ENCODE results near the gene MSX1.

Gene MSX1

DNA sequence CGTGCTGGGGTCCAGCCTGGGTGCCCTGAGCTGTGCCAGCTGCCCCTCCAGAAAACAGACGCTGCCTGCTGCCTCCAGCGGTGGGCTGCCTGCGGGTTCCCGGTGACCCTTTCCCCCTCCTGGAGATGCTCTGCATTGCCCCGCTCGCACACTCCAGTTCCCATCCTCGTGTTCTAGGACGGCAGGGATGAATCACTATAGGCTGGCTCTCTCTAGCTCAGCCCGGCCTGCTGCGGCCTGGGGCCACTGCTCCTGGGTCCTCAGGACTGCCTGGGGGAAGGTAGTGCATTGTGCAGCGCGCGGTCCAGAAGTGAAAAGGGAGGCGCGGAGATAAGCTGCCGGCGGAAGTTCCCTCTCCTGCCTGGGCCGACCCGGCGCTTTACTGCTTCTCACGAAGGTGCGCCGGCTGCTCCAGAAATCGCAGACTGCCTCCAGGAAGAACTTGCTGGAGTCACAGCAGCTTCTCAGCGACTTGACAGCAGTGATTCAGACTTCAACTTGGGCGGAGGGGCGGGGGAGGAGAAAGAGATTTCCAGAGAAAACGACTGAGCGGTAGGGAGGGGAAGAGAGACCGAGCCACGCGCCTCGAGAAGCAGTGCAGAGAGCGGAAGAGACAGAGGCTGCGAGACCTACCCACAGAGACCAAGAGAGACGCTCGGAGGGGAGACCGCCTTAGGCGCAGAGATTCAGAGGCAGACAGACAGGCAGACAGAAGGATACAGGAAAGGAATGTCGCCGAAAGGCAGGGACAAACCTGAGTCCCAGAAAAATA is 6.7 kb upstream of the MSX1 start:
- TF ChIP-seq, protein P1, sequence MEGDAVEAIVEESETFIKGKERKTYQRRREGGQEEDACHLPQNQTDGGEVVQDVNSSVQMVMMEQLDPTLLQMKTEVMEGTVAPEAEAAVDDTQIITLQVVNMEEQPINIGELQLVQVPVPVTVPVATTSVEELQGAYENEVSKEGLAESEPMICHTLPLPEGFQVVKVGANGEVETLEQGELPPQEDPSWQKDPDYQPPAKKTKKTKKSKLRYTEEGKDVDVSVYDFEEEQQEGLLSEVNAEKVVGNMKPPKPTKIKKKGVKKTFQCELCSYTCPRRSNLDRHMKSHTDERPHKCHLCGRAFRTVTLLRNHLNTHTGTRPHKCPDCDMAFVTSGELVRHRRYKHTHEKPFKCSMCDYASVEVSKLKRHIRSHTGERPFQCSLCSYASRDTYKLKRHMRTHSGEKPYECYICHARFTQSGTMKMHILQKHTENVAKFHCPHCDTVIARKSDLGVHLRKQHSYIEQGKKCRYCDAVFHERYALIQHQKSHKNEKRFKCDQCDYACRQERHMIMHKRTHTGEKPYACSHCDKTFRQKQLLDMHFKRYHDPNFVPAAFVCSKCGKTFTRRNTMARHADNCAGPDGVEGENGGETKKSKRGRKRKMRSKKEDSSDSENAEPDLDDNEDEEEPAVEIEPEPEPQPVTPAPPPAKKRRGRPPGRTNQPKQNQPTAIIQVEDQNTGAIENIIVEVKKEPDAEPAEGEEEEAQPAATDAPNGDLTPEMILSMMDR (IDR thresholded peaks at IDR 0.05; ENCODE audit: control extremely low read depth, extremely low read depth, low read depth, missing control alignments) = no peak
- DNase-seq (ENCODE audit: extremely low spot score) = no peak
- CTCF ChIA-PET = interaction anchor here (0.9 kb wide), 1 partner anchor 12 kb away, joined by 3 read pairs; no protein-coding TSS in a partner anchor
- POLR2A ChIA-PET = no interaction called here

DNA sequence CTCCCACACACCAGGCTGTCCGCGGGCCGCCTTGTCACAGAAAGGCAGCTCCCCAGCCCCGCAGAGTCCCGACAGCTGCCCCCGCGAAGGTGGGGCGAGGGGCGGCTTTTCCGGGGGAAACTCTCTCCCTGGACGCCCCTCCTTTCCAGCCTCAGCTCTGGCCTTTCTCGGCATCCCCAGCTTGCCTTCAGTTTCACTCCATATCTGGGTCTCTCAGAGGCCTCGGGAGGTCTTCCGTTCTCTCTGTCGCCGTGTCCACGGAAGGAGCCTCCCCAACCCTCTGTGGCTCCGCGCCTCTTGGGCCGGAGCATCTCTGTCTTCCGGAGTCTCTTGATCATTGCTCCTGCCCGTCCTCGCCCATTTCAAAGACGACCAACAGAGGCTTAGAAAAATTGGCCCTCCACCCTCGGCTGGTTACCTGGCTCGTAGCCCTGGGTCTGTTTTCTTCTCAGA is 6.1 kb upstream of the MSX1 start:
- TF ChIP-seq, protein P1 (IDR thresholded peaks at IDR 0.05; ENCODE audit: control extremely low read depth, extremely low read depth, low read depth, missing control alignments) = no peak
- DNase-seq (ENCODE audit: extremely low spot score) = no peak
- ChIA-PET CTCF (no interaction called here), POLR2A (no interaction called here)

DNA sequence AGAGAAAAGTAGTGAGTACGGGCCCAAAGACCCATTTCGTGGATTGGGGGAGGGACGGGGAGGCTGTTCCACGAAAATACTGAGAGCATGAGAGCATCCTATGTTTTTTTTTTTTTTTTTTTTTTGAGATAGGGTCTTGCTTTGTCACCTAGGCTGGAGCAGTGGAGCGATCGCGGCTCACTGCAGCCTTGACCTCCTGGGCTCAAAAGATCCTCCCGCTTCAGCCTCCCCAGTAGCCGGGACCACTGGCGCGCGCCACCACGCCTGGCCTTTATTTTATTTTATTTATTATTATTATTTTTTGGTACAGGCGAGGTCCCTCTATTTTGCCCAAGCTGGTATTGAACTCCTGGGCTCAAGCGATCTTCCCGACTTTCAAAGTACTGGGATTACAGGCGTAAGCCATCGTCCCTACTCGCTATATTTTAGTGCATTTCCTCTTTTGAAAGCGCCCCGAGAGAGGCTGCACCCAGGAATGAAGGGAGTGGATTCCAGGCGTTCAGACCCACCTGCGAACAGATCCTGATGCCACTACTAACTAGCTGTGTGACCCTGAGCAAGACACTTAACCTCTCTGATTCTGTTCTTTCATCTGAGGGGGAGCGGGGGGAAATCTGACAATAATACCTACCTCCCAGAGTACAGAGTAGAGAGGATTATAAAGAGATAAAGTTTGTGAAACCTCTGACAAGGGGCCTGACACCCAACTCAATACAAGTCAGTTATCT is 5.4 kb upstream of the MSX1 start:
- TF ChIP-seq, protein P1 (IDR thresholded peaks at IDR 0.05; ENCODE audit: control extremely low read depth, extremely low read depth, low read depth, missing control alignments) = no peak
- CTCF ChIA-PET = no interaction called here
- POLR2A ChIA-PET = no interaction called here
- no peak for DNase-seq (ENCODE audit: extremely low spot score)

DNA sequence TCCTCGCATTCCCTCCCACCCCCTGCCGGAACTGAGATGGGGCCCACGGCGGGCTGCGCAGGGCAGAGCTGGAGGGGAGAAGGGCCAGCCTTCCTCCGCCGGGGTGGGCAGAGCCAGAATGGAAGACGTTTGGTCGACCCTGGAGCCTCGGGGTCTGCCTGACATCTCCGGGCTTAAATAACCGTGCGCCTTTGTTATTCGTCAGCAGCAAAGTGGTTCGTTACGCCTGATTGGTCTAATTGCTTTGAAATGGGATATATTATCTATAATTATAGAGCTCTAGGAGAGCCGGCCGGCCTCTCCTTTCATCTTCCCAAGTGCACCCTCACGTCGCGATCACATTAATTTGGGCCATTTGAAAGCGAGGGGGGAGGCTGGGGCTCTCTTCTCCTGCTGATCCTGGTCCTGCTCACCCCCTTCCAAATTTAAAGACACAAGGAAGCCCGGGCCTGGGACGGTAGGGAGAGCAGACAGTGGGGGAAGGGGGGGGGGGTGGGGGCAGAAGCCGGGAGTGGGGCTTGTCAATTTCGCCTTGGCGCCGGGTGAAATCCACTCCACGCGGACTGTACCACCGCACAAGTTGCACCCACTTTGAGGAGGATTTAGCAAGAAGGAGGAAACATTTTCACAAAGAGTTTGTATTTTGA is 4.7 kb upstream of the MSX1 start:
- ChIA-PET CTCF (no interaction called here), POLR2A (no interaction called here)
- TF ChIP-seq, protein P1 (IDR thresholded peaks at IDR 0.05; ENCODE audit: control extremely low read depth, extremely low read depth, low read depth, missing control alignments) = no peak
- DNase-seq (ENCODE audit: extremely low spot score) = no peak

DNA sequence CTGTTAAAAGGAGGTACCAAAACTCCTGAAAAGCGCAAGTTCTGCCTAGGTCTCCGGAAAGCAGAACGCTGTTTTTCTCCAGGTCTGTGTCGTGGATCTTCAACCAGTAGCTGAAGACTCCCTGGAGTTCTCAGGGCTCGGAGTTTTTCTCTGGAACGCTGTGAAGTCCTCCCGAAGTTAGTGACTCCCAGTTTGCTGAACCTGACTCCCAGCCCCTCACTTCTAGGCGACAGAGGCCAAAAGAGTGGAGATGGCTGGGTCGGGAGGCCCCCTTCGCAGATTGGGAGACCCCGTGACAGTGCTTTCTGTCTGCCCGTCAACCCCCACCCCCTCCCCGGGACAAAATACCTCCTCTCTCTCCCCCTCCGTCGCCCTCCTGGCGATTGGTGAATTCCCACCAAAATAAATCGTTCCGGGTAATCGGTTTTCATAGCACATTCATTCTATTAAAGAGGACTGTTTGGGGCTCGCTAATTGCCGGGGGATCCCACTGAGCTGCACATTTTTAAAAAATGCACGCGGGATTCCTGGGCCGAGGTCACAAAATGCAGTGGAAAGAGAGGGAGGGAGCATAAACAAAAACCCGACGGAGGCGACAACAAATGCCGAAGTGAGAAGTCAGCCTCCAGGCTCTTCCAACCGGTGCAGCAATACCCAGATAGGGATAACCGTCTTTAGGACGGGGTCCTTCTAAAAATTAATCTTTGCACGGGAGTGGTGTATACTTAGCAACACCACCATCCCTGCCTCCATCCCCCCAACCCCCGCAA is 4.0 kb upstream of the MSX1 start:
- CTCF ChIA-PET = no interaction called here
- TF ChIP-seq, protein P1 (IDR thresholded peaks at IDR 0.05; ENCODE audit: control extremely low read depth, extremely low read depth, low read depth, missing control alignments) = no peak
- POLR2A ChIA-PET = no interaction called here
- no peak for DNase-seq (ENCODE audit: extremely low spot score)

All from GM10248 (cell line).